Measurements from ENCODE around the gene PGLYRP3.

DNA sequence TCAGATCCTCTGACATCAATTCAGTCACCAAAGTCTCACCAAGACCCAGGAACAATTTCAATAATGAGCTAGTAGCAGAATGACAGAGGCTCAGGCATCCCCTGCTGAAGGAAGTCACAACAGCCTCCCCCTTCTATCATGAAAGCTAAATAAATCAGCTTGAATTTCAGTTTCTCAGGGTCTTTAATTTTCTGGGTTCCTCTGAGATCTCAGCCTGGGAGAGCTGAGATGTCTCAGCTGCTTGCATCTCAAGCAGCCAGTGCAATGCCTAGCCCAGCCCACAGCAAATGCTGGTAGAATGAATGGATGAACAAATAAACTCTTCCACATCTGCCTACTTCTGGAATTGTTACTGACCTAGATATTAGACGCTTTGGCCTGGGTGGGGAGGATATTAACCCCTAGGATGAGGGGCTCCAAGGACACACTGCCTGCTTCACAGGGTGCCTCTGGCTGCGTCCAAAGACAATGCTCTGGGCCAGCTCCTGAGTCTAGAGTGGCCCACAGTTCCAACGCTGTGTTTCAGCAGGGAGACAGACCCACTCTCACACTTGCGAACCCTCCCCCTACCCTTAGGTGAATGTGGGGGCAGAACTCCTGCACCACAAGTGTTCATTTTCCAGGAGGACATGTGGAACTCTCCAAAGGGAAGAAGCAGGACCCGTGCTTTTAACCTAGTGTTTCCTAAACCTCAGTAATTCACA is 64.4 kb downstream of the PGLYRP3 start:
- TF ChIP-seq, protein P1, sequence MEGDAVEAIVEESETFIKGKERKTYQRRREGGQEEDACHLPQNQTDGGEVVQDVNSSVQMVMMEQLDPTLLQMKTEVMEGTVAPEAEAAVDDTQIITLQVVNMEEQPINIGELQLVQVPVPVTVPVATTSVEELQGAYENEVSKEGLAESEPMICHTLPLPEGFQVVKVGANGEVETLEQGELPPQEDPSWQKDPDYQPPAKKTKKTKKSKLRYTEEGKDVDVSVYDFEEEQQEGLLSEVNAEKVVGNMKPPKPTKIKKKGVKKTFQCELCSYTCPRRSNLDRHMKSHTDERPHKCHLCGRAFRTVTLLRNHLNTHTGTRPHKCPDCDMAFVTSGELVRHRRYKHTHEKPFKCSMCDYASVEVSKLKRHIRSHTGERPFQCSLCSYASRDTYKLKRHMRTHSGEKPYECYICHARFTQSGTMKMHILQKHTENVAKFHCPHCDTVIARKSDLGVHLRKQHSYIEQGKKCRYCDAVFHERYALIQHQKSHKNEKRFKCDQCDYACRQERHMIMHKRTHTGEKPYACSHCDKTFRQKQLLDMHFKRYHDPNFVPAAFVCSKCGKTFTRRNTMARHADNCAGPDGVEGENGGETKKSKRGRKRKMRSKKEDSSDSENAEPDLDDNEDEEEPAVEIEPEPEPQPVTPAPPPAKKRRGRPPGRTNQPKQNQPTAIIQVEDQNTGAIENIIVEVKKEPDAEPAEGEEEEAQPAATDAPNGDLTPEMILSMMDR (conservative IDR thresholded peaks at IDR 0.05) = no peak
- TF ChIP-seq EZH2 (IDR thresholded peaks at IDR 0.05; ENCODE audit: low read depth) = no peak
